Activated T-helper 1 cell treated with anti-CD3 and anti-CD28 coated beads, Interleukin-12 subunit alpha, Interleukin-12 subunit beta, Interleukin-2, Interleukin-4 antibody, amounts not matched to agents 30 ng/mL and 10 ng/mL and 1 ng/mL, durations not matched to agents 14 hours and 24 hours and 36 hours (primary cell): ENCODE results near the gene NDUFS5. TPM values are rescaled to one million over a fixed set of nuclear protein-coding genes. Genes with fewer than 3 reads are reported as not detected.
"Not testable (repeated sequence)": the region's sequence is repeated elsewhere in the genome, so short reads cannot be mapped to it uniquely, and the experiment has no call there.

Experiments used
- DNase-seq: peaks from one replicate; pipeline ENCODE4 v3.0.0; 2021; ENCODE audit warnings: low spot score
- H3K27ac Mint-ChIP-seq: one replicate; pipeline ENCODE4 v1.8.0; 2021; ENCODE audit warnings: mild to moderate bottlenecking, mixed read lengths
- H3K27me3 Mint-ChIP-seq: one replicate; pipeline ENCODE4 v1.8.0; 2022; ENCODE audit warnings: mild to moderate bottlenecking, moderate library complexity, mixed read lengths; ENCODE audit not compliant: insufficient read depth
- H3K36me3 Mint-ChIP-seq: one replicate; pipeline ENCODE4 v1.8.0; 2021; ENCODE audit warnings: low read depth, mixed read lengths
- H3K4me1 Mint-ChIP-seq: one replicate; pipeline ENCODE4 v1.8.0; 2021; ENCODE audit warnings: low read depth, mixed read lengths
- H3K4me3 Mint-ChIP-seq: one replicate; pipeline ENCODE4 v1.8.0; 2021; ENCODE audit warnings: mild to moderate bottlenecking, moderate library complexity, mixed read lengths
- H3K9me3 Mint-ChIP-seq: one replicate; pipeline ENCODE4 v1.8.0; 2021; ENCODE audit warnings: mixed read lengths
- intact Hi-C: fragments of 100-400 bp; cut with micrococcal nuclease; formaldehyde crosslinking; loops from one replicate; pipeline ENCODE4 v1.15.1; 2024
- total RNA-seq: library from RNA; stranded (reverse); gene quantifications from 2 replicates; pipeline ENCODE4 v1.2.3, GENCODE V29; 2022

The NDUFS5 gene
- total RNA-seq, 1 donor from 2014 or later, result 150 TPM

DNA sequence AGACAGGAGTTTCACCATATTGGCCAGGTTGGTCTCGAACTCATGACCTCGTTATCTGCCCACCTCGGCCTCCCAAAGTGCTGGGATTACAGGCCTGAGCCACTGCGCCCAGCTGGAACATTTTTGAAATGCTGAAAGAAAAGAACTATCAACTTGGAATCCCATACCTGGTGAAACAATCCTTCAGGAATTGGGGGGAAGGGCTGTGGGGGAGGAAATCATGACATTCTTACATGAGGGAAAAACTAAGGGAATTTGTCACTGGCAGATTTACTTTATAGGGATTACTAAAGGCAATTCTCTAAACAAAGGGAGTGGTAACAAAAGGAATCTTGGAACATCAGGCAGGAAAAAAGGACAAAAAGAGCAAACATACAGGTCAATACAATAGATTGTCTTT is 25.8 kb downstream of the NDUFS5 start:
- Mint-ChIP-seq H3K9me3 (no peaks in the 10 kb centered on the region), H3K27ac (no peak overlapping the region), H3K4me3 (no peak overlapping the region), H3K36me3 (peaks cover 2% of the 10 kb centered on the region), H3K27me3 (no peaks in the 10 kb centered on the region), H3K4me1 (no peaks in the 10 kb centered on the region)
- intact Hi-C loops, result no loop called here
- DNase-seq, result no peak

DNA sequence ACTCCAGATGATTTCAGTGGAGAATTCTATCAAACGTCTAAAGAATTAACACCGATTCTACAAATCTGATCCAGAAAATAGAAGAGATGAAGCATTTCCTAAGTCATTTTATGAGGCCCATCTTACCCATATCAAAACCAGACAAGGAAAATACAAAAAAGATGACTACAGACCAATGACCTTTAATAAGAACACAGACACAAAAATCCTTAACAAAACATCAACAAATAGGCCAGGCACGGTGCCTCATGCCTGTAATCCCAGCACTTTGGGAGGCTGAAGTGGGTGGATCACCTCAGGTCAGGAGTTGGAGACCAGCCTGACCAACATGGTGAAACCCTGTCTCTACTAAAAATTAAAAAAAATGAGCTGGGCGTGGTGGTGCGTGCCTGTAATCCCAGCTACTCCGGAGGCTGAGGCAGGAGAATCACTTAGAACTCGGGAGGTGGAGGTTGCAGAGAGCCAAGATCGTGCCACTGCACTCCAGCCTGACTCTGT is 29.1 kb downstream of the NDUFS5 start:
- H3K4me1 Mint-ChIP-seq, intact Hi-C loops, DNase-seq, H3K36me3 Mint-ChIP-seq, H3K9me3 Mint-ChIP-seq, H3K4me3 Mint-ChIP-seq, H3K27me3 Mint-ChIP-seq, H3K27ac Mint-ChIP-seq: not testable (repeated sequence)

DNA sequence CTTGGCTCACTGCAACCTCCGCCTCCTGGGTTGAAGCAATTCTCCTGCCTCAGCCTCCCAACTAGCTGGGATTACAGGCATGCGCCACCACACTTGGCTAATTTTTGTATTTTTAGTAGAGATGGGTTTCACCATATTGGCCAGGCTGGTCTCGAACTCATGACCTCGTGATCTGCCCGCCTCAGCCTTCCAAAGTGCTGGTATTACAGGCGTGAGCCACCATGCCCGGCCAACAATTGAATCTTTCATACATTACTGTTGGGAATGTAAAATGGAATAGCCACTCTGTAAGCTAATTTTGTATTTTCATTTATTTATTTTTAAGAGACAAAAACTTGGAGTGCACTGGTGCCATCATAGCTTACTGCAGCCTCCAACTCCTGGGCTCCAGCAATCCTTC is 35.4 kb downstream of the NDUFS5 start:
- H3K9me3 Mint-ChIP-seq, H3K27ac Mint-ChIP-seq, DNase-seq, H3K27me3 Mint-ChIP-seq, H3K4me3 Mint-ChIP-seq, intact Hi-C loops, H3K4me1 Mint-ChIP-seq, H3K36me3 Mint-ChIP-seq: not testable (repeated sequence)

DNA sequence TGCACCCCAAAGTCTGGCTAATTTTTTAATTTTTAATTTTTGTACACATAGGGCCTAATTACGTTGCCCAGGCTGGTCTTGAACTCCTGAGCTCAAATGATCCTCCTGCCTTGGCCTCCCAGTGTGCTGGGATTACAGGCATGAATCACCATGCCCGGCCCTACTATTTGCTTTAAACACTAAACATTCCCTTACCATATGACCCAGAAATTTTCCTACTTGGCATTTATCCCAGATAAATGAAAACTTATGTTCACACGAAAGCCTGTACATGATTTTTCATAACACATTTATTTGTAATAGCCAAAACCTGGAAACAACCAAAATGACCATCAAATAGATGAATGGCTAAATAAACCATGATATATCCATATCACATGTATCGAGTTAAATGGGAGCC is 35.8 kb downstream of the NDUFS5 start:
- H3K36me3 Mint-ChIP-seq, result no peaks in the 10 kb centered on the region
- intact Hi-C loops, result no loop called here
- no peaks in the 10 kb centered on the region for H3K27me3 Mint-ChIP-seq
- DNase-seq, result no peak
- H3K4me3 Mint-ChIP-seq, result no peak overlapping the region
- no peak overlapping the region for H3K27ac Mint-ChIP-seq
- H3K9me3 Mint-ChIP-seq, result no peaks in the 10 kb centered on the region
- H3K4me1 Mint-ChIP-seq, result no peaks in the 10 kb centered on the region

DNA sequence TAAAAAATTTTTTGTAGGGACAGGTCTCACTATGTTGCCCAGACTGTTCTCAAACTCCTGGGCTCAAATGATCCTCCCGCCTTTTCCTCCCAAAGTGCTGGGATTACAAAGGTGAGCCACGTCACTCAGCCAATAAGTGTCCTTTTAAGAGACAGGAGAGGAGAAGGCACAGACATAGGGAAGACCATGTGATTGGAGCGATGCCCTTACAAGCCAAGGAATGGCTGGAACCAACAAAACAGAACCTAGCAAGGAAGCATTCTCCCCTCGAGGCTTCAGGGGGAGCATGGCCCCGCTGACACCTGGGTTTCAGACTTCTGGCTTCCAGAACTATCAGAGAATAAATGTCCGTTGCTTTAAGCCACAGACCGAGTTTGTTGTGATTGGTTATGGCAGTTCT is 37.0 kb downstream of the NDUFS5 start:
- Mint-ChIP-seq H3K27me3 (no peaks in the 10 kb centered on the region), H3K36me3 (no peaks in the 10 kb centered on the region), H3K9me3 (no peaks in the 10 kb centered on the region), H3K27ac (no peak overlapping the region), H3K4me1 (no peaks in the 10 kb centered on the region), H3K4me3 (no peak overlapping the region)
- intact Hi-C loops, result no loop called here
- no peak for DNase-seq

DNA sequence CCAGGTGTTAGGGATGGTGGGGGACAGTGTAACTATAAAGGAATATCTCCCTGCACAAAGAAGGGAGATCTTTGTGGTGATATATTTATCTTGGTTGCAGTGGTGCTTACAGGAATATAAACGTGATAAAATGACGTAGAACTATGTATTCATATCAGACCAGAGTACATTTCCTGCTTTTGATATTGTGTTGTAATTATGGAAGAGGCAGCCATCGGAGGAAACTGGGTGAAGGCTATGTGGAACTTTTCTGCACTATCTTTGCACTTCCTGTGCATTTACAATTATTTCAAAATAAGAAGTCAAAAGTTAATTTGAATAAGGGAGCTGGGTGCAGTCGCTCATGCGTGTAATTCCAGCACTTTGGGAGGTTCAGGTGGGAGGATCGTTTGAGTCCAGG is 37.6 kb downstream of the NDUFS5 start:
- no peaks in the 10 kb centered on the region for H3K36me3 Mint-ChIP-seq
- H3K27me3 Mint-ChIP-seq, result no peaks in the 10 kb centered on the region
- no peaks in the 10 kb centered on the region for H3K9me3 Mint-ChIP-seq
- H3K27ac Mint-ChIP-seq, result no peak overlapping the region
- H3K4me1 Mint-ChIP-seq, result no peaks in the 10 kb centered on the region
- DNase-seq, result no peak
- intact Hi-C loops, result no loop called here
- H3K4me3 Mint-ChIP-seq, result no peak overlapping the region

DNA sequence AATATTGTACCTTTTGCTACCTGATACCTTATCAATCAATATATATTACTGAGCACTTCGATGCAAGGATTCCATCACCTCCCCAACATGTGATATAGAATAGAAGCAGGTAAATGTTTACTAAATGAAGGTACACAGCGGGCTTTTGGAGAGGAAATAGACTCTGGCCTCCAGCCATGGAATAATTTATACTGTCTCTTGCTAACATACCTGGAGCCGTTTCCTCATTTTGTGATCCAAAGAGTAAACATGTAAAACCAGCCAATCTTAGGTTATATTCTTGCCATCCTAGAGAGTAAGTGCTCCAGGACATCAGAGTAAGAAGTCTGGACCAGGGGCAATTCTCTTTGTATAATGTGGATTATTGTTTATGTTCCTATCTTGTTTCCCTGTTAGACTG is 39.4 kb downstream of the NDUFS5 start:
- Mint-ChIP-seq H3K4me1 (no peaks in the 10 kb centered on the region), H3K4me3 (no peak overlapping the region), H3K9me3 (no peaks in the 10 kb centered on the region), H3K36me3 (no peaks in the 10 kb centered on the region), H3K27me3 (no peaks in the 10 kb centered on the region), H3K27ac (no peak overlapping the region)
- intact Hi-C loops, result no loop called here
- no peak for DNase-seq

DNA sequence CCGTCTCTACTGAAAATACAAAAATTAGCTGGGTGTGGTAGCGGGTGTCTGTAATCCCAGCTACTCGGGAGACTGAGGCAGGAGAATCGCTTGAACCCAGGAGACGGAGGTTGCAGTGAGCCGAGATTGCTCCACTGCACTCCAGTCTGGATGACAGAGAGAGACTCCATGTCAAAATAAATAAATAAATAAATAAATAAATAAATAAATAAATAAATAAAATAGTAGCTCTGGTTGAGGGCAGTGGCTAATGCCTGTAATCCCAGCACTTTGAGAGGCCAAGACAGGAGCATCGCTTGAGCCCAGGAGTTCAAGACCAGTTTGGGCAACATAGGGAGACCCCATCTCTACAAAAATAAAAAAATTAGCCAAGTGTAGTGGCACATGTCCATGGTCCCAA is 42.1 kb downstream of the NDUFS5 start:
- H3K27me3 Mint-ChIP-seq, intact Hi-C loops, H3K36me3 Mint-ChIP-seq, H3K27ac Mint-ChIP-seq, H3K4me3 Mint-ChIP-seq, H3K9me3 Mint-ChIP-seq, DNase-seq, H3K4me1 Mint-ChIP-seq: not testable (repeated sequence)

DNA sequence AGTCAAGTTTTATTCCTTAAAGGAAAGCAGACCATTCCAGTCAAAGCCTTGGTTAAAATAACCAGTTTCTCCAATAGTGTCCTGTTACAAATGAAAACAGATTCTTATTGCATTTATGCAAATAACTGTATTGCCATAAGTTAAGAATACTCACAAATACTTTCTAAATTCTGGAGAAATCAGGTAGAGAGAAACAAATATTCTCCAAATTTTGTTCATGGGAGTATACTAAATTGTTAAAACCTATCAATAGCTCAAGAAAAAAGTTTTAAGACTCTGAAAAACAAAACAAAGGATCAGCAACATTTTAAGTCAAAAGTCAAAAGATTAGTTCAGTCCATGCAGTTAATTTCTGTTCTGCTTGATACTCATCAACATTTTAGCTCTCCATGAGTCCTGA is 45.4 kb downstream of the NDUFS5 start:
- H3K27ac Mint-ChIP-seq, H3K36me3 Mint-ChIP-seq, H3K27me3 Mint-ChIP-seq, DNase-seq, H3K9me3 Mint-ChIP-seq, intact Hi-C loops, H3K4me3 Mint-ChIP-seq, H3K4me1 Mint-ChIP-seq: not testable (repeated sequence)

DNA sequence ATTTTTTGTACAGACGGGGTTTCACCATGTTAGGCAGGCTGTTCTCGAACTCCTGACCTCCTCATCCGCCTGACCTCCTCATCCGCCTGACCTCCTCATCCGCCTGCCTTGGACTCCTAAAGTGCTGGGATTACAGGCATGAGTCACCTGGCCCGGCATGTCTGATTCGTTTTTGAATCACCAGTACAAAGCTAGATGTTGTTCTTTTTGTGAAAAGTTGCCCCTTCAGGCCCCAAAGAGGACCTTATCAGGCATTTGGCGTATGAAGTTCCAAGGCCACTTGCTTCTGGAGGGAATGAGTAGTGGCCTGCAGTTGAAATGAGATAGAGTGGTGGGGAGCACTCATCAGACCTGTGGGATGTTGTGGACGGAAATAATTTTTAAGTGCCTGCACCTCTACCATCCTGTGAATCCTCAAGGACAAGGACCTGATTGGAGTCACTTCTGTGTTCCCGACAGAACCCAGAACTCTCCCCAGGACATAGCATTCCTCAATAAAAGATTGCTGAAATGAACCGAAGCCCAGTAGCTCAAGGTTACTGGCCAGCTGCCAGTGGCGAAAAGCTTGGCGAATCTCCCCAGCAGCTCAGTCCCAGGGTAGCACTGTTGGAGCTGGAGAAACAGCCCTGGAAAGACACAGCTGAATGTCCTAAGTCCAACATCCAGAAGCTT is 50.1 kb downstream of the NDUFS5 start:
- Mint-ChIP-seq H3K27ac (no peak overlapping the region), H3K27me3 (peaks cover 14% of the 10 kb centered on the region), H3K4me1 (no peaks in the 10 kb centered on the region), H3K36me3 (no peaks in the 10 kb centered on the region), H3K9me3 (peaks cover 5% of the 10 kb centered on the region), H3K4me3 (no peak overlapping the region)
- intact Hi-C loops, result no loop called here
- no peak for DNase-seq

DNA sequence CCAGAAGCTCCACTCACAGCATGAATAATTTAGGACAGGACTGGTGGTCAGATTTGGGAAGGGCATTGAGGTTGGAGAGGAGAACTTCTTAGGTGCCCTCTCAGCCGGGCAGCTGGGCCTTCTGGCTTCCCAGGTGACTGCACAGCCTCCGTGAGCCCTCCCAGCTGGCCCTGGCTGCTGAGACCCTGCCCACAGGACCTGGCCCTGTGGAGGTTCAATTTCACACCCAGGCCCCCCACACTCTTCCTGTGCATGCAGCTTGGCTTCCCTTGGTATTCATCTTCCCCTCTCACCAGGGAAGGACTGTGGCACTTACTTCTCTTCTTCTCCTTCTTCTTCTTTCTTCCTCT is 50.6 kb downstream of the NDUFS5 start:
- Mint-ChIP-seq H3K4me3 (no peak overlapping the region), H3K27me3 (peaks cover 14% of the 10 kb centered on the region), H3K9me3 (peaks cover under 1% of the 10 kb centered on the region), H3K4me1 (no peaks in the 10 kb centered on the region), H3K36me3 (no peaks in the 10 kb centered on the region), H3K27ac (no peak overlapping the region)
- no peak for DNase-seq
- intact Hi-C loops, result no loop called here

DNA sequence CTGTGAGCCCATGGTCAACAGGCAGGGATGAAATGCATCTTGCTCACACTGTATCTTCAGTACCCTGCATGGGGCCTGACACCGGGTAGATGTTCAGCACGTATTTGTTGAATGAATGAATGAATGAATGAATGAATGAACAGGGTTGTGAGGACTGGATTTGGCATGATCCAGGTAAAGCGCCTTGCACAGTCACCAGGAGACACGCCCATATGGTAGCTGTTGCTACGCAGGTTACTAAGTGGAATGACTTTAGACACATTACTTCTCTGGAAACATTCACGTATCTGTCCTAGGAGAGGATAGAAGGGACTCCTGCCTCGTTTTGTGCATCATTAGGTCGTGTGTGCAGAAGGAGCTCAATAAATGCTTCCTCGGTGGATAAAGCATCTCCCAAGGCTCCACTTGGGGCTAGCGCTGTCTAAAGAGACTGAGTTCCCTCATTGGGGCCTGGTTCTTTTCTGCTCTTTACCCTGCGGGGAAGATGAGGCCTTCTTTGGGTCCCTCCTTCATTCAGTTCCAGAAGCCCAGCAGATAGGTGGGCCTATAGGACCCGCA is 54.2 kb downstream of the NDUFS5 start:
- Mint-ChIP-seq H3K9me3 (no peaks in the 10 kb centered on the region), H3K36me3 (no peaks in the 10 kb centered on the region), H3K27me3 (peaks cover 44% of the 10 kb centered on the region), H3K4me1 (no peaks in the 10 kb centered on the region), H3K27ac (no peak overlapping the region), H3K4me3 (peak overlapping the region; percentile 64)
- intact Hi-C loops, result loop anchor here (5.0 kb wide), 1 partner anchor 53 kb away; the partner anchor contains the start of gene NDUFS5
- DNase-seq, result no peak

DNA sequence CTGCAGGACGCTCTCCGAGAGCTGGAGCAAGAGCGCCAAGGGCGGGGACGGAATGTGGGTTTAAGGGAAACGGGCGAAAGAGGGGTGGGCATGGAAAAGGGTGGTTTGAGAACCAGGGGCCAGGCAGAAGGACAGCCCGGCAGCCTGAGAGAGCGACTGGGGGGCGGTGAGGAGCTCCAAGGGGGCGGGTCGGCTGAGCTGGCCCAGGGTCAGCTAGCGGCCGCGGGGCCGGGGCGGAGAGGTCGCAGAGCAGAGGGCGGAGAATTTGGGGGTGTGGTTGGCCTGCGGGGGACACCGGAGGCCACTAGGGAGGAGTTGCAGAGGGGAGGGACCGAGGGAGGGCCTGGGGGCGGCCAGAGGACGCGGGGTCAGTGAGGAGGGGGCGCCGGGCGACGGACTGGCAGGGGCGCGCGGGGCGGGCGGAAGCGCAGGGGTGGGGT is 54.7 kb downstream of the NDUFS5 start:
- intact Hi-C loops, result loop anchor here (5.0 kb wide), 1 partner anchor 54 kb away; the partner anchor contains the start of gene NDUFS5
- no peak for DNase-seq
- Mint-ChIP-seq H3K9me3 (no peaks in the 10 kb centered on the region), H3K36me3 (no peaks in the 10 kb centered on the region), H3K27ac (no peak overlapping the region), H3K27me3 (peaks cover 45% of the 10 kb centered on the region), H3K4me1 (no peaks in the 10 kb centered on the region), H3K4me3 (peak overlapping the region; percentile 64)
